GM12878 (cell line): Measurements from ENCODE around the gene PDZK1IP1. TPM values are rescaled to one million over a fixed set of nuclear protein-coding genes. Genes with fewer than 3 reads are reported as not detected.
"Not testable (repeated sequence)": the region's sequence is repeated elsewhere in the genome, so short reads cannot be mapped to it uniquely, and the experiment has no call there.

Experiments
- ATAC-seq: fragments of 200-7000 bp; cut with Tn5 transposase; 3 replicates; pipeline ENCODE4 v1.9.1; 2020; ENCODE audit warnings: mild to moderate bottlenecking, moderate library complexity
- BruUV-seq: library from RNA; stranded (reverse); fragments of 400-500 nt; replicated peaks from 2 replicates; lab custom pipeline; 2021; lab: Mats Ljungman, UMichigan
- CTCF ChIA-PET: fragments of 300-600 bp; sonication (Branson Sonifier 250); formaldehyde crosslinking; extraction: SDS; loops from one replicate; lab custom pipeline; 2021; ENCODE audit warnings: inconsistent platforms; lab: Yijun Ruan, JAX
- POLR2A ChIA-PET: fragments of 350-600 bp; formaldehyde crosslinking; extraction: SDS; loops from one replicate; lab custom pipeline; 2021; ENCODE audit warnings: inconsistent platforms; lab: Charles Lee
- RAD21 ChIA-PET: fragments of 300-600 bp; sonication (Branson Sonifier 250); formaldehyde crosslinking; loops from one replicate; lab custom pipeline; 2023; ENCODE audit warnings: antibody characterized with exemption; ENCODE audit not compliant: unreplicated experiment; lab: Charles Lee
- SMC1A ChIA-PET: fragments of 300-600 bp; sonication (Branson Sonifier 250); formaldehyde crosslinking; loops from one replicate; lab custom pipeline; 2023; ENCODE audit not compliant: unreplicated experiment, uncharacterized antibody; lab: Charles Lee
- DNase-seq: peaks from one replicate; pipeline ENCODE4 v3.0.0-alpha.2; 2011; ENCODE audit warnings: low read depth, low spot score
- FAIRE-seq: peaks from 3 replicates; lab custom pipeline; 2011; peaks lifted over from hg19 to GRCh38; lab: Jason Lieb, UNC
- H2AFZ ChIP-seq: 2 replicates; pipeline ENCODE4 v1.6.0; 2011; ENCODE audit warnings: low read depth, low read length, control low read depth; ENCODE audit not compliant: control insufficient read depth
- H3K27ac ChIP-seq: 2 replicates; pipeline ENCODE4 v1.5.1; 2011; ENCODE audit warnings: control low read depth; ENCODE audit not compliant: control insufficient read depth, insufficient read depth
- H3K27me3 ChIP-seq, 2 experiments: replicated peaks in 1 of 2; 2 replicates each; pipeline versions ENCODE4 v1.6.0 to v1.6.1; 2011; ENCODE audit warnings: low read length in 1 of 2; ENCODE audit not compliant: control insufficient read depth in 2 of 2, insufficient read depth in 2 of 2
- H3K36me3 ChIP-seq, 2 experiments: 2 replicates each; pipeline ENCODE4 v1.5.1; 2011; ENCODE audit warnings: low read length in 1 of 2; ENCODE audit not compliant: control insufficient read depth in 2 of 2, insufficient read depth in 2 of 2
- H3K4me1 ChIP-seq: 2 replicates; pipeline ENCODE4 v1.6.1; 2011; ENCODE audit warnings: mild to moderate bottlenecking, low read length, moderate library complexity, mixed read lengths; ENCODE audit not compliant: control insufficient read depth, insufficient read depth
- H3K4me2 ChIP-seq: 2 replicates; pipeline ENCODE4 v1.6.0; 2011; ENCODE audit warnings: control low read depth; ENCODE audit not compliant: control insufficient read depth, insufficient read depth
- H3K4me3 ChIP-seq: fragments of 200-600 bp; sonication (generic); 2 replicates; pipeline ENCODE4 v1.5.1; 2016
- H3K79me2 ChIP-seq: 2 replicates; pipeline ENCODE4 v1.6.0; 2011; ENCODE audit warnings: low read length; ENCODE audit not compliant: control insufficient read depth, insufficient read depth
- H3K9ac ChIP-seq: 2 replicates; pipeline ENCODE4 v1.8.0; 2011; ENCODE audit warnings: low read length, control low read depth, mixed read lengths; ENCODE audit not compliant: control insufficient read depth, insufficient read depth
- H3K9me3 ChIP-seq: replicated peaks from 3 replicates; pipeline ENCODE4 v1.5.1; 2011; ENCODE audit warnings: mild to moderate bottlenecking, low read length; ENCODE audit not compliant: control insufficient read depth, insufficient read depth
- H4K20me1 ChIP-seq: 2 replicates; pipeline ENCODE4 v1.6.0; 2011; ENCODE audit not compliant: control insufficient read depth, insufficient read depth
- BACH1 ChIP-seq: fragments of 450-650 bp; IDR thresholded peaks from 2 replicates; pipeline ENCODE4 v1.6.1; 2017; ENCODE audit warnings: mild to moderate bottlenecking, borderline replicate concordance
- HDAC2 ChIP-seq: fragments of 200-600 bp; sonication (generic); IDR thresholded peaks from 2 replicates; pipeline ENCODE4 v1.6.1; 2017
- MEF2B ChIP-seq: fragments of 450-650 bp; IDR thresholded peaks from 2 replicates; pipeline ENCODE4 v1.6.1; 2018; ENCODE audit warnings: mild to moderate bottlenecking, moderate library complexity; ENCODE audit not compliant: partially characterized antibody, poor library complexity, severe bottlenecking
- NBN ChIP-seq: fragments of 450-650 bp; IDR thresholded peaks from 2 replicates; pipeline ENCODE4 v1.6.1; 2016
- NFXL1 ChIP-seq: fragments of 450-650 bp; IDR thresholded peaks from 2 replicates; pipeline ENCODE4 v1.6.1; 2017; ENCODE audit warnings: antibody characterized with exemption, mild to moderate bottlenecking, borderline replicate concordance
- RAD51 ChIP-seq: fragments of 450-650 bp; IDR thresholded peaks from 2 replicates; pipeline ENCODE4 v1.6.1; 2016; ENCODE audit warnings: moderate library complexity, mild to moderate bottlenecking, inconsistent platforms
- SMAD5 ChIP-seq: IDR thresholded peaks from 2 replicates; pipeline ENCODE4 v1.6.1; 2016; ENCODE audit warnings: antibody characterized with exemption, low read depth
- SUZ12 ChIP-seq: fragments of 200-600 bp; sonication (generic); IDR thresholded peaks from one replicate; pipeline ENCODE4 v1.6.1; 2018; ENCODE audit warnings: antibody characterized with exemption, mild to moderate bottlenecking; ENCODE audit not compliant: unreplicated experiment
- YY1 ChIP-seq: IDR thresholded peaks from 2 replicates; pipeline ENCODE4 v1.6.1; 2011; ENCODE audit warnings: low read depth, mild to moderate bottlenecking, low read length
- ZSCAN29 ChIP-seq: fragments of 450-650 bp; IDR thresholded peaks from 2 replicates; pipeline ENCODE4 v1.6.1; 2017; ENCODE audit warnings: mild to moderate bottlenecking, moderate library complexity
- WGBS: methylation state at CpG from one replicate; pipeline ENCODE4 v1.1.6; 2016; ENCODE audit warnings: low lambda C conversion rate; ENCODE audit not compliant: insufficient replicate concordance, insufficient coverage; ENCODE audit errors: missing lambda C conversion rate; 5-methylcytosine and 5-hydroxymethylcytosine counted together
- in situ Hi-C: fragments of 300-500 bp; cut with MboI; formaldehyde crosslinking; loops from 9 replicates; pipeline ENCODE4 v1.14.3; 2018; ENCODE audit warnings: mixed read lengths
- intact Hi-C: fragments of 100-400 bp; cut with micrococcal nuclease; formaldehyde crosslinking; loops from one replicate; pipeline ENCODE4 v1.14.2; 2022; ENCODE audit not compliant: unreplicated experiment
- polyA plus RNA-seq, 11 experiments: library from polyadenylated mRNA; depleted of rRNA in 4 of 11; unstranded in 6 of 11; stranded (reverse) in 5 of 11; fragments of >200 nt; fragmentation: Nextera tagmentation in 4 of 11; fragmentation: Illumina TruSeq in 1 of 11; extraction: Ambion mirVana in 4 of 11; extraction: Trizol in 1 of 11; gene quantifications; 1 replicate in 1 of 11; 2 replicates in 10 of 11; pipeline versions ENCODE4 v1.2.1 to v1.2.3, GENCODE V29; 2011 to 2016; ENCODE audit warnings: inconsistent platforms in 2 of 11, missing spikeins in 2 of 11, low read depth in 1 of 11
- total RNA-seq, 4 experiments: library from RNA; depleted of rRNA in 3 of 4; stranded (reverse); fragments of >200 nt in 3 of 4; fragmentation: Illumina TruSeq in 1 of 4; extraction: Trizol in 1 of 4; gene quantifications; 2 replicates each; pipeline versions ENCODE4 v1.2.1 to v1.2.3, GENCODE V29; 2013 to 2021

The PDZK1IP1 gene
- total and polyA plus RNA-seq, 10 of the 15 experiments (the other 5 are each of a cell fraction or from before 2014, with no cell fraction given) = not detected

DNA sequence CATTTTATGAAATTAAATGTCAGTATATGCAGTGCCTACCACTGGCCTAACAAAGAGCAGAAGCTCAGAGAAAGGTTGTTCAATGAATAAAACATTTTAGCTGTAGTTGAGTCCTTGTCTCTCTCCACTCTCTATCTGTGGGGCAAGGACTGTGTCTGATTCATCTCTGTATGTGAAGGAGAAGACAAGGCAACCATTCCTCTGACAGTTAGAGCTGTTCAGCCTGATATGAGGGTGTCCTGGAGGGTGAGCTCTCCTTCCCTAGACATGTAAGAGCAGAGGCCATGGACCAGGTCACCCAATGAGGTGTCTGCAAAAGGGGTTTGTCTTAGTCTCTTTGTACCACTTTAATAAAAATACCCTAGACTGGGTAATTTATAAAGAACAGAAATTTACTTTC, 4.5 kb upstream of the PDZK1IP1 start:
- BruUV-seq = no TSS peak
- TF ChIP-seq RAD51 (no peak), SUZ12 (no peak), MEF2B (no peak), YY1 (no peak), SMAD5 (no peak), NBN (no peak), ZSCAN29 (no peak), HDAC2 (no peak), BACH1 (no peak), NFXL1 (no peak)
- TF ChIP-seq, all 136 proteins: peak for 0
- no peaks in the 10 kb centered on the region for H3K9me3 ChIP-seq
- RAD21 ChIA-PET = interaction anchor here (1.1 kb wide), 1 partner anchor 144 kb away, joined by 3 read pairs; no protein-coding TSS in a partner anchor
- H3K4me2 ChIP-seq = no peak overlapping the region
- no peak for DNase-seq
- H3K4me1 ChIP-seq = no peaks in the 10 kb centered on the region
- peaks cover 4 to 5% of the 10 kb centered on the region in 2 experiments; a peak in 2 of 4 replicates for H3K27me3 ChIP-seq
- CTCF ChIA-PET = interaction anchor here (0.7 to 6.5 kb wide), 9 partner anchors 11 to 242 kb away, joined by 4 to 71 read pairs (median 6); no protein-coding TSS in a partner anchor
- no peak overlapping the region for H3K27ac ChIP-seq
- H3K4me3 ChIP-seq = no peak overlapping the region
- H3K79me2 ChIP-seq = no peaks in the 10 kb centered on the region
- H2AFZ ChIP-seq = no peak overlapping the region
- no peak overlapping the region for H3K9ac ChIP-seq
- intact Hi-C loops = loop anchor here (5.0 to 10.0 kb wide), 2 partner anchors 230 to 518 kb away; no protein-coding TSS in a partner anchor
- no peaks in the 10 kb centered on the region for H4K20me1 ChIP-seq
- SMC1A ChIA-PET = interaction anchor here (1.7 to 2.5 kb wide), 3 partner anchors 9 to 69 kb away, joined by 3 to 13 read pairs (median 10); no protein-coding TSS in a partner anchor
- no peaks in the 10 kb centered on the region for H3K36me3 ChIP-seq
- POLR2A ChIA-PET = no interaction called here
- no peak for FAIRE-seq
- in situ Hi-C loops = loop anchor here (5.0 kb wide), 1 partner anchor 528 kb away; no protein-coding TSS in a partner anchor
- ATAC-seq = no peak

DNA sequence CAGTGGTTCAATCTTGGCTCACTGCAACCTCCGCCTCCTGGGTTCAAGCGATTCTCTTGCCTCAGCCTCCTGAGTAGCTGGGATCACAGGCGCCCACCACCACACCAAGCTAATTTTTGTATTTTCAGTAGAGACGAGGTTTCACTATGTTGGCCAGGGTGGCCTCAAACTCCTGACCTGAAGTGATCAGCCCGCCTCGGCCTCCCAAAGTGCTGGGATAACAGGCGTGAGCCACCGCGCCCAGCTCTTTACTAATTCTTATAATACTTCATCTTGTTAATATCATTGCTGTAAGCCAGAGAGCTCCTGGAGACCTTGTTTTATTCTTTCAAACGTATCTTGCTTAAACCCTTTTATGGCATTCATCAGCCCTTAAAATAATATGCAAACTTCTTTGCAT, 3.7 kb upstream of the PDZK1IP1 start:
- H3K4me3 ChIP-seq, POLR2A ChIA-PET, H3K4me1 ChIP-seq, DNase-seq, H3K9me3 ChIP-seq, H3K79me2 ChIP-seq, H4K20me1 ChIP-seq, H3K27me3 ChIP-seq, ATAC-seq, H2AFZ ChIP-seq, FAIRE-seq, H3K4me2 ChIP-seq, H3K36me3 ChIP-seq, BruUV-seq, H3K27ac ChIP-seq, H3K9ac ChIP-seq: not testable (repeated sequence)
- SMC1A ChIA-PET = interaction anchor here (1.7 to 2.5 kb wide), 3 partner anchors 10 to 70 kb away, joined by 3 to 13 read pairs (median 10); no protein-coding TSS in a partner anchor
- in situ Hi-C loops = loop anchor here (5.0 kb wide), 1 partner anchor 529 kb away; no protein-coding TSS in a partner anchor
- CTCF ChIA-PET = interaction anchor here (0.6 to 6.5 kb wide), 24 partner anchors 9 to 537 kb away, joined by 3 to 71 read pairs (median 4); no protein-coding TSS in a partner anchor
- WGBS = 52% methylated on average over 10 of the region's 10 CpGs
- intact Hi-C loops = loop anchor here (2.0 to 10.0 kb wide), 3 partner anchors 69 to 519 kb away; no protein-coding TSS in a partner anchor
- RAD21 ChIA-PET = interaction anchor here (1.1 to 2.4 kb wide), 4 partner anchors 15 to 244 kb away, joined by 3 to 22 read pairs (median 6); partner anchors contain the start of gene FOXD2
